Vagina (tissue), 2 donors: Measurements from ENCODE around the gene CTSH. TPM values are rescaled to one million over a fixed set of nuclear protein-coding genes. Genes with fewer than 3 reads are reported as not detected.
A peak's percentile ranks its signal among the peaks of the same experiment; 100 is the strongest.

ENCODE experiments used
- DNase-seq, 2 donors: peaks; one replicate each; pipeline ENCODE4 v3.0.0-alpha.2; 2017; ENCODE audit errors: extremely low spot score in 2 of 2
- H3K27ac ChIP-seq: fragments of 200-600 bp; sonication (generic); one replicate; pipeline ENCODE4 v1.5.1; 2019
- H3K27me3 ChIP-seq: fragments of 200-600 bp; sonication (generic); one replicate; pipeline ENCODE4 v1.5.1; 2019
- H3K36me3 ChIP-seq, 2 donors: fragments of 200-600 bp; sonication (generic); one replicate each; pipeline ENCODE4 v1.5.1; 2017 to 2019
- H3K4me1 ChIP-seq: fragments of 200-600 bp; sonication (generic); one replicate; pipeline ENCODE4 v1.5.1; 2019
- H3K4me3 ChIP-seq, 2 donors: fragments of 200-600 bp; sonication (generic); 1 replicate in 1 of 2; 2 replicates in 1 of 2; pipeline ENCODE4 v1.5.1; 2016 to 2019
- H3K9me3 ChIP-seq: fragments of 200-600 bp; sonication (generic); one replicate; pipeline ENCODE4 v1.5.1; 2019
- POLR2A ChIP-seq, 2 donors: fragments of 450-650 bp; IDR thresholded peaks; one replicate each; pipeline ENCODE4 v1.6.1; 2017; ENCODE audit warnings: antibody characterized with exemption in 2 of 2, mild to moderate bottlenecking in 2 of 2, moderate library complexity in 2 of 2
- POLR2AphosphoS5 ChIP-seq, 2 donors: sonication (generic); formaldehyde crosslinking; IDR thresholded peaks; one replicate each; pipeline ENCODE4 v1.9.0; 2017; ENCODE audit warnings: antibody characterized with exemption in 2 of 2, mild to moderate bottlenecking in 2 of 2, low read depth in 1 of 2; ENCODE audit not compliant: insufficient read depth in 1 of 2
- intact Hi-C: fragments of 100-400 bp; cut with DNase I; formaldehyde crosslinking; loops from one replicate; pipeline ENCODE4 v1.15.1; 2023
- total RNA-seq: library from RNA; depleted of rRNA; stranded (reverse); fragments of >200 nt; gene quantifications from one replicate; pipeline ENCODE4 v1.2.3, GENCODE V29; 2016
- TF ChIP-seq, protein P1 (sequence below), 3 experiments: fragments of 450-650 bp in 2 of 3; fragments of 200-600 bp in 1 of 3; sonication (generic) in 1 of 3; IDR thresholded peaks; one replicate each; pipeline ENCODE4 v1.5.1; 2017 to 2019; ENCODE audit warnings: antibody characterized with exemption in 3 of 3, mild to moderate bottlenecking in 2 of 3, moderate library complexity in 2 of 3

The CTSH gene, protein sequence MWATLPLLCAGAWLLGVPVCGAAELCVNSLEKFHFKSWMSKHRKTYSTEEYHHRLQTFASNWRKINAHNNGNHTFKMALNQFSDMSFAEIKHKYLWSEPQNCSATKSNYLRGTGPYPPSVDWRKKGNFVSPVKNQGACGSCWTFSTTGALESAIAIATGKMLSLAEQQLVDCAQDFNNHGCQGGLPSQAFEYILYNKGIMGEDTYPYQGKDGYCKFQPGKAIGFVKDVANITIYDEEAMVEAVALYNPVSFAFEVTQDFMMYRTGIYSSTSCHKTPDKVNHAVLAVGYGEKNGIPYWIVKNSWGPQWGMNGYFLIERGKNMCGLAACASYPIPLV
- total RNA-seq, result 110 TPM

DNA sequence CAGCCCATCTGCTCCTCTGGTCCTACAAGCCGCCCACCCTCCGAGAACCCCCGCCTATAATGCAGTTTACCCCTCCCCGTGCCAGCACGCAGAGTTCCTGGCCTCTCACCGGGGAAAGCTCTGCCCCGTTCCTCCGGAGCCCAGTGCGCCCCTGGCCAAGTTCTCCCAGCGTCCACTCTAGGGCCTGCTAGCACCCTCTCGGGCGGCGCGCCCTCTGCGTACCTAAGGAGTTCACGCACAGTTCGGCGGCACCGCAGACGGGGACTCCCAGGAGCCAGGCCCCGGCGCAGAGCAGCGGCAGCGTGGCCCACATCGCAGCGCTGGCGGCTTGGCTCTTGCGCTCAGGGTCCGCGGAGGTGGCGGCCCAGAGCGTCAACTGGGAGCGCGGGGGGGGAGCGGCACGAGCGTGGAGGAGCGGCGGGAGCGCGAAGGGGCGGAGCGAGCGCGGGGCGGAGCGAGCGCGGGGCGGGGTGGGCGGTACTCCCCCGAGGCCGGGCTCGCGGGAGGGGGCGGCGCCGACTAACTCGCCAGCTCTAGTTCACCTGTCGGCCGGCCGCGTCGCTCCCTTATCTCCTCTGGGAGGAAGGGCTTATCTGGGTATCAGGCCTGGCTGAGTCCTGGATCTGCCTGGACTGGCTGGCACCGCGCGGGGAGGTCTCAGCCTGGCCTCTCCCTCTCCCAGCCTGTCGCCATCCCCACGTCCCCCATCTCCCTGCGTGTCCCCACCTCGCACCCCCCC is at the start of gene CTSH:
CTSH (minus strand) TSS at position 378 of the 739 bp plus-strand sequence; CDS start at position 313, 65 bp downstream.
- Histone ChIP-seq H3K36me3 (no peaks in the 10 kb centered on the region), H3K27ac (peak within 1 kb of the TSS; percentile 68), H3K4me3 (peak within 1 kb of the TSS; percentile 56 to 94), H3K4me1 (peaks cover 20% of the 10 kb centered on the region), H3K9me3 (no peaks in the 10 kb centered on the region), H3K27me3 (no peaks in the 10 kb centered on the region)
- no peak for DNase-seq
- intact Hi-C loops, result no loop called here
- TF ChIP-seq, protein P1, sequence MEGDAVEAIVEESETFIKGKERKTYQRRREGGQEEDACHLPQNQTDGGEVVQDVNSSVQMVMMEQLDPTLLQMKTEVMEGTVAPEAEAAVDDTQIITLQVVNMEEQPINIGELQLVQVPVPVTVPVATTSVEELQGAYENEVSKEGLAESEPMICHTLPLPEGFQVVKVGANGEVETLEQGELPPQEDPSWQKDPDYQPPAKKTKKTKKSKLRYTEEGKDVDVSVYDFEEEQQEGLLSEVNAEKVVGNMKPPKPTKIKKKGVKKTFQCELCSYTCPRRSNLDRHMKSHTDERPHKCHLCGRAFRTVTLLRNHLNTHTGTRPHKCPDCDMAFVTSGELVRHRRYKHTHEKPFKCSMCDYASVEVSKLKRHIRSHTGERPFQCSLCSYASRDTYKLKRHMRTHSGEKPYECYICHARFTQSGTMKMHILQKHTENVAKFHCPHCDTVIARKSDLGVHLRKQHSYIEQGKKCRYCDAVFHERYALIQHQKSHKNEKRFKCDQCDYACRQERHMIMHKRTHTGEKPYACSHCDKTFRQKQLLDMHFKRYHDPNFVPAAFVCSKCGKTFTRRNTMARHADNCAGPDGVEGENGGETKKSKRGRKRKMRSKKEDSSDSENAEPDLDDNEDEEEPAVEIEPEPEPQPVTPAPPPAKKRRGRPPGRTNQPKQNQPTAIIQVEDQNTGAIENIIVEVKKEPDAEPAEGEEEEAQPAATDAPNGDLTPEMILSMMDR (IDR thresholded peaks at IDR 0.05), result no peak
- TF ChIP-seq POLR2A (IDR thresholded peaks at IDR 0.05) (peak in 1 of 2 donors; percentile 52), POLR2AphosphoS5 (IDR thresholded peaks at IDR 0.05; ENCODE audit: insufficient read depth in 1 of 2, low read depth in 1 of 2) (peak in 1 of 2 donors; percentile 90)

DNA sequence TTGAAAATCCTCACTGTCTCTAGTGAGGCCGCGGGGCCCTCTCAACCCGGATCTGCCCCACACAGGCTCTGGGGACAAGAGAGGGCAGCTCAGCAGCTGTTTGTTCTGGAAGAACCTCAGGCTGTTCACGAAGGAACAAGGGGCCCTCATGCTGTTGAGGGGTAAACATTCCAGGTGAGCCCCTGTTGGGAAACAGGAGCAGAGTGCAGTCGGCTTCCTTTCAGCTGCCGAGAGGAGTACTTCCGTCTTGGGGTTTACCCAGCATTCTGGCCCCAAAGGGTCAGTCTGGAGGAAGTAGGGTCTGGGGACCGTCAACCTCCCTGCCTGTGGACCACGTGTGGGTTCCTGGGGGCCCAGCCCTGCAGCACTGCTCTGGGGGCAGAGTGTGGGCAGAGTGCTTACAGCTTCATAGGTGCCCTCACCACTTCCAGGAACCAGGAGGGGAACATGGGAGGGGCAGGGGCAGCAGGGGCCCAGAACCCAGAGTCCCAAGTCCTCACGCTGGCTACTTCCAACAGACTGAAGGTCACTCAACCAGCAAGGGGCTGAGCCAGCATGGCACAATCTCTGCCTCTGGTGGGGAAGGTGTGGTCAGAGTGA is 49.2 kb upstream of the CTSH start:
- Histone ChIP-seq H3K27me3 (no peaks in the 10 kb centered on the region), H3K9me3 (no peaks in the 10 kb centered on the region), H3K36me3 (no peaks in the 10 kb centered on the region), H3K27ac (no peak overlapping the region), H3K4me1 (peaks cover 30% of the 10 kb centered on the region), H3K4me3 (no peak overlapping the region)
- DNase-seq, result no peak
- intact Hi-C loops, result no loop called here
- TF ChIP-seq POLR2A (IDR thresholded peaks at IDR 0.05) (no peak), POLR2AphosphoS5 (IDR thresholded peaks at IDR 0.05; ENCODE audit: insufficient read depth in 1 of 2, low read depth in 1 of 2) (no peak)
- TF ChIP-seq, protein P1 (IDR thresholded peaks at IDR 0.05), result no peak

DNA sequence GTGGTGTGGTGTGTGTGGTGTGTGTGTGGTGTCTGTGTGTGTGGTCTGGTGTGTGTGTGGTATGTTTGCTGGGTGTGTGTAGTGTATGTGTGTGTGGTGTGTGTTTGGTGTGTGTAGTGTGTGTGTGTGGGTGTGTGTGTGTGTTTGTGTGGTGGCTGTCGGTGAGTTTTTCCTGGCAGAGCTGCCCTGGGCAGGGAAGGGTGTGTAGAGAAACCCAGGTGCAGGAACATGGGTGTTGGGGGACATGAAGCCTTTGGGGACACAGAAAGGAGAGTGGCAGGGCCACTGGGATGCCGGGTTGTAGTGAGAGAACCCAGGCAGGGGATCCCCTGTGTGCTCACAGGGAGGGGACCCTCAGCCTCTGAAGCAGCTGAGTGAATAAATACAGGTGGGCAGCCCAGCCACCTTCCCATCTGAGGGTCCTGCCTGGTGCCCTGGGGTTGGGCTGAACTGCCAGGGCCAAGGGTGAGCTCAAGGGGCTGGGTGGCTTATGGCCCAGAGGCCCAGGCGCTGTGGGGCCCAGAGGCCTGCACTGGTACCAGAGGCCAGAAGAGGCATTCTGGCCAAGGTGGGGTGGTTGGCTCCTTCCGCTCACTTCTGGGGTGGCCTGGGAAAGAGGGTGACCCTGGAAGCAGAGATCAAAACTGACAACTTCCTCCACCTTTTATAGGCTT is 48.5 kb upstream of the CTSH start:
- TF ChIP-seq POLR2AphosphoS5 (IDR thresholded peaks at IDR 0.05; ENCODE audit: insufficient read depth in 1 of 2, low read depth in 1 of 2), result no peak
- no peak for TF ChIP-seq POLR2A (IDR thresholded peaks at IDR 0.05)
- TF ChIP-seq, protein P1 (IDR thresholded peaks at IDR 0.05), result no peak
- peaks cover 33% of the 10 kb centered on the region for H3K4me1 ChIP-seq
- DNase-seq, result no peak
- no peaks in the 10 kb centered on the region for H3K27me3 ChIP-seq
- H3K9me3 ChIP-seq, result no peaks in the 10 kb centered on the region
- intact Hi-C loops, result no loop called here
- H3K27ac ChIP-seq, result no peak overlapping the region
- no peaks in the 10 kb centered on the region for H3K36me3 ChIP-seq
- no peak overlapping the region for H3K4me3 ChIP-seq

DNA sequence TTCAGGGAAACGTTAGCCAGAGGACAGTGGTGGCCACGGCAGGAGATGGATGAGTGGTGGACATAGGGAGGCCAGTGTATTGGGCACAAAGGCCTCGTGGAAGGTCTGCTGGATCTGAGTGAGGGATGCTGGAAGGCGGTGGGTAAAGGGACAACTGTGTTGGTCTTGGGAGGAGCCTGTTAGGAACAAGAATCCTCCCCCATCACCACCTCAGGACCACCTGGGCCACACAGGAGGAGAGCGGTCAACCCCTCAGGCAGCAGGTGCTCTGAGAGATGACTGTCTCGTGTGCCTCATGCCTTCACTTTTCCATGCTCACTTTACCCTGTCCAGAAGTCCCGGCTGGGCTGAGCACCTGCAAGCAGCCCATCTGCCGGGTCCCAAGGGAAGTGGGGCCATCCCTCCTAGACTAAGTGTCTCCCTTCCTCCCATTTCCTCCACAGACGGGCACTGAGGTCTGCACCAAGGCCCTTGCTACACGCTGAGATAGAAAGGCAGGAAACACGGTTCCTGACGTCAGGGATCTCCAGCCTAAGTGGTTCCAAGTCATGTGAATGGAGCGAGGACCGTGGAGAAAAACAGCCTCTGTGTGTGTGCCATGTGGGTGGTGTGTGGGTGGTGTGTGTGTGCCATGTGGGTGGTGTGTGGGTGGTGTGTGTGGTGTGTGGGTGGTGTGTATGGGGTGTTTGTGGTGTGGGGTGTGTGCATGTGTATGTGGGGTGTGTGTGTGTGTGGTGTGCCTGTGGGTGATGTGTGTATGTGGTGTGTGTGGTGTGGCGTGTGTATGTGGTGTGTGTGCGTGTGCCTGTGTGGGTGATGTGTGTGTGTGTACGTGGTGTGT is 47.8 kb upstream of the CTSH start:
- intact Hi-C loops, result no loop called here

More for the DNA sequence above, 47.8 kb upstream of the CTSH start:
- no peak for DNase-seq
- TF ChIP-seq POLR2A (IDR thresholded peaks at IDR 0.05), result no peak
- no peak for TF ChIP-seq POLR2AphosphoS5 (IDR thresholded peaks at IDR 0.05; ENCODE audit: insufficient read depth in 1 of 2, low read depth in 1 of 2)
- no peaks in the 10 kb centered on the region for H3K9me3 ChIP-seq
- no peak overlapping the region for H3K4me3 ChIP-seq
- H3K27ac ChIP-seq, result peak overlapping the region; percentile 88
- H3K27me3 ChIP-seq, result no peaks in the 10 kb centered on the region
- peaks cover 34% of the 10 kb centered on the region for H3K4me1 ChIP-seq
- no peaks in the 10 kb centered on the region for H3K36me3 ChIP-seq
